ENCODE data around the gene FAM110D. TPM values are rescaled to one million over a fixed set of nuclear protein-coding genes. Genes with fewer than 3 reads are reported as not detected.

Gene FAM110D
- total and polyA plus RNA-seq, 2 donors (not counting 3 experiments of a cell fraction or from before 2014, with no cell fraction given): 2.6 to 5.1 TPM

DNA sequence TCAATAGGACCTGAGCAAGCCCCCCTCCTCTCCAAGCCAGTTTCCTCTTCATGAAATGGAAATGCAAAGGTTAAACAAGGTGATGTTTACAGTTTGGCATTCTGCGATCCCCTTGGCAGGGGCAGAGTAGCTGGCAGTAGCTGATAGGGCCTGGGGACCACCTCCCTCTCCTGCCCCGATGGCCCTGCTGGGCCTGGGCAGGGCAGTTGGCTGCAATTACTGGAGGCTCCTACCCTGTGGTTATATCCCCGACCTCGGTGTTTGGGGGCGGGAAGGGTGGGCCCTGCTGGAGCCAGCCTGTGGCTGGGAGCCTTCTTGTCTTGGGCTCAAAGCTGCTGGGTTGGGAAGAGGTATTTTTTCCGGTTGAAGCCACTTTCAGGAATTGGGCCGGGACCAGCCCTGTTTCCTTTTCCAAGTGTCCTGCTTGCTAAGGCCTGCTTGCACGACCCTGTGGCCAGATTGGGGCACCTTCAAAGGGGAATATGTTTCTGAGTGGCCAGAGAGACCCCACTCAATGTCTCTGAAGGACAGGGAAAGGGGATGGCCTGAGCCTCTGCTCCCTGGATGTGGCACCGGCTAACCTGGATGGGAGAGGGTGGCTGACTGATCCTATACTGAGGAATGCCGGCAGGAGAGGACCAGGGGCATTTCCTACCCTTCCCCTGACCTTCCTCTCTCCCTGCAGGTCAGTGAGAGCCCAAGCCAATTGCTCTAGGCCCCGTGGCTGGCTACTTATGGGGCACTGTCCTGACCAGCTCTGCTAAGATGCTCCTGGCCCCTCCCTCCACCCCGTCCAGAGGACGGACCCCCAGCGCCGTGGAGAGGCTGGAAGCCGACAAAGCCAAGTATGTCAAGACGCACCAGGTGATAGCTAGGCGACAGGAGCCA lies 1.9 kb downstream of the FAM110D start:
- ChIA-PET CTCF (interaction anchor here (0.7 to 3.7 kb wide), 7 partner anchors 9 to 124 kb away, joined by 3 to 12 read pairs (median 6); partner anchors contain the start of genes CEP85 and ZNF593), POLR2A (no interaction called here)
- peak overlapping the region; percentile 25 for H2AFZ ChIP-seq (ENCODE audit: low read depth, low read length)
- no peaks in the 10 kb centered on the region for H3K9me1 ChIP-seq (replicated peaks; ENCODE audit: control insufficient read depth, extremely low read depth, insufficient read depth, low read length)
- intact Hi-C loops (cut with micrococcal nuclease): loop anchor here (2.0 kb wide), 1 partner anchor 56 kb away; no protein-coding TSS in a partner anchor
- H3K36me3 ChIP-seq (ENCODE audit: control insufficient read depth in 2 of 2, extremely low read depth in 1 of 2, insufficient read depth in 2 of 2, low read length in 2 of 2): peaks cover 0 to 4% of the 10 kb centered on the region in 2 experiments
- H3K79me2 ChIP-seq (ENCODE audit: control insufficient read depth, insufficient read depth, low read length): no peaks in the 10 kb centered on the region
- dilution Hi-C loops (cut with MboI; ENCODE audit: extremely low pct_ligation_motif_present, low sequenced_read_pairs): no loop called here
- no peak for TF ChIP-seq JUN (IDR thresholded peaks at IDR 0.05; ENCODE audit: borderline replicate concordance, insufficient read depth, insufficient read length, low read depth)
- TF ChIP-seq MYC (IDR thresholded peaks at IDR 0.05; ENCODE audit: low read depth, low read length): no peak
- TF ChIP-seq, protein P1, sequence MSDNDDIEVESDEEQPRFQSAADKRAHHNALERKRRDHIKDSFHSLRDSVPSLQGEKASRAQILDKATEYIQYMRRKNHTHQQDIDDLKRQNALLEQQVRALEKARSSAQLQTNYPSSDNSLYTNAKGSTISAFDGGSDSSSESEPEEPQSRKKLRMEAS (IDR thresholded peaks at IDR 0.05; ENCODE audit: insufficient read depth, insufficient read length): no peak
- no peak for TF ChIP-seq POLR2A (IDR thresholded peaks at IDR 0.05; ENCODE audit: low read depth, low read length)
- no peak for TF ChIP-seq FOS (IDR thresholded peaks at IDR 0.05; ENCODE audit: borderline replicate concordance, insufficient read depth, low read length)
- no peak for TF ChIP-seq POLR2AphosphoS5 (IDR thresholded peaks at IDR 0.05; ENCODE audit: insufficient read depth, low read depth, low read length)
- TF ChIP-seq, protein P2, sequence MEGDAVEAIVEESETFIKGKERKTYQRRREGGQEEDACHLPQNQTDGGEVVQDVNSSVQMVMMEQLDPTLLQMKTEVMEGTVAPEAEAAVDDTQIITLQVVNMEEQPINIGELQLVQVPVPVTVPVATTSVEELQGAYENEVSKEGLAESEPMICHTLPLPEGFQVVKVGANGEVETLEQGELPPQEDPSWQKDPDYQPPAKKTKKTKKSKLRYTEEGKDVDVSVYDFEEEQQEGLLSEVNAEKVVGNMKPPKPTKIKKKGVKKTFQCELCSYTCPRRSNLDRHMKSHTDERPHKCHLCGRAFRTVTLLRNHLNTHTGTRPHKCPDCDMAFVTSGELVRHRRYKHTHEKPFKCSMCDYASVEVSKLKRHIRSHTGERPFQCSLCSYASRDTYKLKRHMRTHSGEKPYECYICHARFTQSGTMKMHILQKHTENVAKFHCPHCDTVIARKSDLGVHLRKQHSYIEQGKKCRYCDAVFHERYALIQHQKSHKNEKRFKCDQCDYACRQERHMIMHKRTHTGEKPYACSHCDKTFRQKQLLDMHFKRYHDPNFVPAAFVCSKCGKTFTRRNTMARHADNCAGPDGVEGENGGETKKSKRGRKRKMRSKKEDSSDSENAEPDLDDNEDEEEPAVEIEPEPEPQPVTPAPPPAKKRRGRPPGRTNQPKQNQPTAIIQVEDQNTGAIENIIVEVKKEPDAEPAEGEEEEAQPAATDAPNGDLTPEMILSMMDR (IDR thresholded peaks at IDR 0.05; ENCODE audit: extremely low read depth in 1 of 2, insufficient read depth in 1 of 2, low read depth in 1 of 2, low read length in 2 of 2): no peak
- no peak for TF ChIP-seq GATA2 (IDR thresholded peaks at IDR 0.05; ENCODE audit: insufficient read depth, insufficient read length, low read depth, low read length)
- no peak for TF ChIP-seq EZH2 (IDR thresholded peaks at IDR 0.05; ENCODE audit: borderline replicate concordance, low read depth, low read length, severe bottlenecking)
- peak overlapping the region; percentile 63 for H3K4me2 ChIP-seq (ENCODE audit: insufficient read depth, low read length)
- BruUV-seq (replicated peaks): no TSS peak
- H3K9me3 ChIP-seq (replicated peaks; ENCODE audit: control insufficient read depth, insufficient read depth, low read length): no peaks in the 10 kb centered on the region
- FAIRE-seq (peak; percentile 67), DNase-seq (ENCODE audit: low read depth, low spot score) (peak; percentile 31)
- no peaks in the 10 kb centered on the region for H3K27me3 ChIP-seq (ENCODE audit: control insufficient read depth in 2 of 2, insufficient read depth in 2 of 2, low read length in 2 of 2)
- H3K9ac ChIP-seq (replicated peaks; ENCODE audit: extremely low read depth, insufficient read depth, low read length): no peak overlapping the region
- no peaks in the 10 kb centered on the region for H4K20me1 ChIP-seq (replicated peaks; ENCODE audit: control insufficient read depth, extremely low read depth, insufficient read depth, low read length)
- H3K4me1 ChIP-seq (ENCODE audit: control insufficient read depth, extremely low read depth, insufficient read depth, low read length): peaks cover 42% of the 10 kb centered on the region
- peak overlapping the region in 2 of 3 experiments; percentile 20 to 28 for H3K4me3 ChIP-seq (replicated peaks in 1 of 3; ENCODE audit: insufficient read depth in 1 of 3, low read depth in 1 of 3, low read length in 3 of 3)
- no peak overlapping the region for H3K27ac ChIP-seq (ENCODE audit: insufficient read depth, low read depth, low read length)

Data from endothelial cell of umbilical vein (primary cell).